T-helper 22 cell (primary cell): Measurements from ENCODE around the gene COX4I2.
A peak's percentile ranks its signal among the peaks of the same experiment; 100 is the strongest.
"Not testable (repeated sequence)": the region's sequence is repeated elsewhere in the genome, so short reads cannot be mapped to it uniquely, and the experiment has no call there.

Source experiments
- DNase-seq: peaks from one replicate; pipeline ENCODE4 v3.0.0-alpha.2; 2020; ENCODE audit warnings: low read depth

The COX4I2 gene

GRCh38 chr20:31654534-31654933 lies 16.8 kb downstream of the COX4I2 start:
- no peak for DNase-seq

- peak; percentile 51 for DNase-seq
Measured at GRCh38 chr20:31661625-31662371, 24.1 kb downstream of the COX4I2 start.

- DNase-seq, result no peak
Measured at GRCh38 chr20:31662372-31662854, 24.7 kb downstream of the COX4I2 start.

- no peak for DNase-seq
Measured at GRCh38 chr20:31663524-31663837, 25.8 kb downstream of the COX4I2 start.

GRCh38 chr20:31663838-31664695 lies 26.4 kb downstream of the COX4I2 start:
- no peak for DNase-seq

- DNase-seq, result no peak
Measured at GRCh38 chr20:31664696-31665354, 27.1 kb downstream of the COX4I2 start.

GRCh38 chr20:31665753-31666152 lies 28.0 kb downstream of the COX4I2 start:
- DNase-seq, result no peak

- no peak for DNase-seq
Measured at GRCh38 chr20:31666258-31667042, 28.7 kb downstream of the COX4I2 start.

- no peak for DNase-seq
Measured at GRCh38 chr20:31667315-31668285, 29.9 kb downstream of the COX4I2 start.

GRCh38 chr20:31668944-31669343 lies 31.2 kb downstream of the COX4I2 start:
- DNase-seq, result not testable (repeated sequence)

GRCh38 chr20:31669876-31670275 lies 32.2 kb downstream of the COX4I2 start:
- no peak for DNase-seq

GRCh38 chr20:31670371-31671228 lies 32.9 kb downstream of the COX4I2 start:
- no peak for DNase-seq

GRCh38 chr20:31671324-31671723 lies 33.6 kb downstream of the COX4I2 start:
- DNase-seq, result no peak

- DNase-seq, result no peak
Measured at GRCh38 chr20:31673435-31673834, 35.7 kb downstream of the COX4I2 start.

- no peak for DNase-seq
Measured at GRCh38 chr20:31673943-31674463, 36.3 kb downstream of the COX4I2 start.

GRCh38 chr20:31674895-31675827 lies 37.4 kb downstream of the COX4I2 start:
- DNase-seq, result peak; percentile 58

GRCh38 chr20:31675828-31676608 lies 38.3 kb downstream of the COX4I2 start:
- DNase-seq, result no peak

- DNase-seq, result no peak
Measured at GRCh38 chr20:31676609-31676989, 38.9 kb downstream of the COX4I2 start.
